SKM-1 (cell line): ENCODE measurements around the gene PWP2.
"Not testable (repeated sequence)": the region's sequence is repeated elsewhere in the genome, so short reads cannot be mapped to it uniquely, and the experiment has no call there.

ENCODE experiments used
- DNase-seq: peaks from one replicate; lab custom pipeline; 2025; ENCODE audit not compliant: unreplicated experiment; lab: John Stamatoyannopoulos, UW

The PWP2 gene

DNA sequence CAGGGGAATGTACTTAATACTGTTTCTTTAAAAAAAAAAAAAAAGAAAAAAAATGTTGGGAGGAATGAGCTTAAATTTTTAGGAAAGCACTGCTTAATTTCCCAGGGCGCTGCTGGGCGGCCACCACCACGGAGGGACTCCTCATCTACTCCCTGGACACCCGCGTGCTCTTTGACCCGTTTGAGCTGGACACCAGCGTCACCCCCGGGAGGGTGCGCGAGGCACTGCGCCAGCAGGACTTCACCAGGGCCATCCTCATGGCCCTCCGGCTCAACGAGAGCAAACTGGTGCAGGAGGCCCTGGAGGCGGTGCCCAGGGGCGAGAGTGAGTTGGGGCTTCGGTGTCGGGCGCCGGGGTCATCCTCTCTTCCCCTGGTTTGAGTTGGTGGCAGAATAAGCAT, 20.6 kb downstream of the PWP2 start:
- not testable (repeated sequence) for DNase-seq

DNA sequence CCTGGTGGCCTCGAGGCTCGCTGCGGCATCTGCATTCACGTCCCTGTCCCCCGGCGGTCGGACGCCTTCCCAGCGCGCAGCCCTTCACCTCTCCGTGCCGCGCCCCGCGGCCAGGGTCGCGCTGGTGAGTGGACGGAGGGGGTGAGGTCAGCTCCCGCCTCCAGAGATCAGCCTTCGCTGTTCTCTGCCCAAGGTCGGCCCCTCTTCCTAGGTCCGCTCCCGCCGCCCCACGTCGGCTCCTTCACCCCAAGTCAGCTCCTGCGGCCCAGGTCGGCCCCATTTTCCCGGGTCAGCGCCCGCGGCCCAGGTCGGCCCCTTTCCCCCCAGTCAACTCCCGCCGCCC, 26.5 kb downstream of the PWP2 start:
- DNase-seq = not testable (repeated sequence)

DNA sequence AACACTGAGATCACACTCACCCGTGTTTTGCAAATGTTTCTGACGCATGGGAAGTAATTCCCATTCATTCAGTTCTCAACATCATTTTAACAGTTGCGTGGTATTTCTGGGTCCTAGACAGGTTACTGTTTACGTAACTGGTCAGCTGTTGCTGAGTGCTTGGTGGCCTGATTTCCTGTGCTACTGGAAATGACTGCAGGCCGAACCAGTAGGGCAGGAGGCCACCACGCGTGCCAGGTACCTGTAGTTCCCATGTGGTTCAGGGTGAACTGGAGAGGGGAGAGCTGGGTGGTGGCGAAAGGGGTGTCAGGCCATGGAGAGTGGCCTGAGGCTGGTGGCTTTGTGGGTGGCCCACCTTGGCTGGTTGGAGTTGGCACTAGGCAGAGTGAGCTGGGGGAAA, 27.5 kb downstream of the PWP2 start:
- DNase-seq = not testable (repeated sequence)

DNA sequence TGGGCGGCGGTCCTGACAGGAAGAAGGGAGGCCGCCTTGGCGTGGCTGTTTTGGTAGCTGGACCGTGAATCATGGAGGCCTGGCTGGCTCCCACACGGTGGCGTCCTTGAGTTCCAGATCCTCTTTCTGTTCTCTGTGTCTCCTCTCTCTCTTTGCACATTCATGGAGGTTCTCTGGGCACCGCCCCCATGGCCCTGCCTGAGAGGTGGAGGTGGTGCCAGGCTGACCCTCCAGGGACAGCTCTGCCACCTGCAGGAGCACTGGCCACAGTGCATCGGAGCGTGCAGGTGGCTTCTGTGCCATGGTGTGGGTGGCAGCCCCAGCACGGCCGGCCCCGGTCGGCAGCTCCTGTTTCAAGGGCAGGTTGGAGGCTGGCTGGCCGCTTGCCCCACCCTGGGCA, 30.8 kb downstream of the PWP2 start:
- DNase-seq = not testable (repeated sequence)

DNA sequence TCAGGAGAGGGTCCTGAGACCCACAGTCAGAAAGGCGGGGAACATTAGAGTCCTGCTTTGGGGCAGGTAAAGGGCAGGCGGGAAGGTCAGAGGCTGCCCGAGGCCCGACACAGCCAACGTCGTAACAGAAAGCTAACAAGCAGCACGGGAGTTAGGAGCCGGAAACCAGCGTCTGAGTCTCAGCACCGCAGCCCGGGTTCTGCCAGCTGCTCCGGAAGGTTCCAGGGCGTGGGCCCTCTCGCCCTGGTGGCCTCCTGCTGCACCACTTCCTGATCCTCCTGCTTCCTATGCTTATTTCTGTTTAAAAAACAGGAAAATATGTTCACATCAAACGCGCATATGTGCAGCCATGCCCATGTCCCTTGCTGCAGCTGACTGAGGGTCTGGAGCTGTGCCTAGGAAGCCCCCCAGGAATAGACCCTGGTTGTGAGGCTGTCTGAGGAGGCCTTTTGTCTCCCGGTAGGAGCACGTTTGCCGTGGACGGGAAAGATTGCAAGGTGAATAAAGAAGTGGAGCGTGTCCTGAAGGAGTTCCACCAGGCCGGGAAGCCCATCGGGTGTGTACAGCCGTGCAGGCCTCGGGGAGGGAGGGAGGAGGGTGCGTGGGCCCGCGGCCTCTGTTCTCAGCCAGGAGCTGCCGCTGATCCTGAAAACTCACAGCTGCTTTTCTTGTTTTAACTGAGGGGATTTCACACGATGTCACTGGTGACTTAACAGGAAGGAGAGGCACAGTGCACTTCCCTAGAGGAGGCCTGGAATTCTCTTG, 32.8 kb downstream of the PWP2 start:
- not testable (repeated sequence) for DNase-seq

DNA sequence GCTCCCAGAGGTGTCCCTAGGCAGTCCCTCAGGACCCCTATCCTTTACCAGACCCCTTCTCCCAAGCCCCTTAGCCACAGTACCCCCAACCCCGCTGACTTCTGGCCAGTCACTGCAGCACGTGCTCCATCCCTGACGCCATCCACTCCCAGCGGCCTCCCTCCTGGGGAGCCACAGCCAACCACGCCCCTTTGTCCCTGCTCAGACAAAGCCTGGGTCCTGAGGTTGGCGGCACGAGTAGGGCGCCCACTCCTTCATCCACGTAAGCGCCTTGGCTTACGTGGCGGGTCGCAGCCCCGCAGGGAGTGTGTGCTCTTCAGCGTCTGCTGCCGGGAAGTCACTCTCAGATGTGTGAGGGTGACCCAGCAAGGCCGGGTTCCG, 33.3 kb downstream of the PWP2 start:
- DNase-seq = not testable (repeated sequence)

DNA sequence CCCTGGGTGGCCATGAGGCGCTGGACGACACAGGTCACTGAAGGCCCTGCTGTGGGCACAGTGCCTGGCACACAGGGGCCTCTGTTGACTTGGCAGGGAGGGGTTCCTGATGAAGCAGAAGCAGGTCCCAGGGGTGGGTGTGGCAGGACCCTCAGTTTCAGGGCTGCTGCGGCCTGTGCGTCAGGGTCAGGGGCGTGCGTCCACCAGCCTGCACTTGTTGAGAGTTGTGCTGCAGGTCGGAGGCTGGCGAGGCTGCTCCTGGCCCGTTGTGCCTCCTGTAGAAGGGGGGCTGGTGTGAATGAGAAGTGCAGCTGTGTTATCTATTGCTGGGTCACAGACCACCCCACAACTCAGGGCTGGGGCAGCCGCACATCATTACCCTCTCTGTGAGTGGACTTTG, 35.3 kb downstream of the PWP2 start:
- DNase-seq = not testable (repeated sequence)

DNA sequence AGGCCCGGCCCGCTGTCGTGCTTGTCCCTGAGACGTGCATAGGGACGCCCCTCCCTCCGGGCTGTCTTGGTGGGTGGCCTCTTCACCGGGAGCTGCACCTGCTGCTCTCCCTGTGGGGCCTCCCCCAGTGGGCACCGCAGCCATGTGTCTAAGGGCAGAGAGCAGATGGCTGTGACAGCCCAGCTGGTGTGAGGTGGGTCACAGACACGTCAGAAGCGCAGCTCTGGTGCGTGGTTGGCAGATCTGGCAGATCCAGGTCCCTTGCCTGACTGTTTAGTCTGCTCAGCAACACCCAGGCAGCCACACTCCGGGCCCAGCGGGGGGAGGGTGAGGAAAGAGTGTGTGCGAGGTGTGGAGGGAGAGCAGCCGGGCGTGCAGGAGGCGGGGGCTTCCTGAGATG, 36.2 kb downstream of the PWP2 start:
- not testable (repeated sequence) for DNase-seq

DNA sequence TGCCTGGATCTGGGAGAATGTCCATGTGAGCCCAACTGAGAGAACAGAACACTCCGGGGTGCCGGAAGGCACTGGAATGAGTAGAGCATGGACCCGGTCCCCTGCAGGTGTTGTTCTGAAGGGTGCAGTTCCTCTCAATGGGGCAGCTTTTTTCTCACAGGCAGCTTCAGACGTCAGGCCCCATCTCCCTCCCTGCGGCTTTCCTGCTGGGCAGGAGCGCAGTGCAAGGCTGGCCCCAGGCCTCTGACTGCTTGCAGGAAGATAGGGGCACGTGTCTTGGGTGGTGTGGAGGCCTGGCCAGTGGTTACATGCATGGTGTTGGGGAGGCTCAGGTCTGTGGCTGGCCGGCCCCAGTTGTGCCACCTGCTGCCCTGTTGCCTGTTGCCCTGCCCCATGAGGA, 36.8 kb downstream of the PWP2 start:
- not testable (repeated sequence) for DNase-seq

DNA sequence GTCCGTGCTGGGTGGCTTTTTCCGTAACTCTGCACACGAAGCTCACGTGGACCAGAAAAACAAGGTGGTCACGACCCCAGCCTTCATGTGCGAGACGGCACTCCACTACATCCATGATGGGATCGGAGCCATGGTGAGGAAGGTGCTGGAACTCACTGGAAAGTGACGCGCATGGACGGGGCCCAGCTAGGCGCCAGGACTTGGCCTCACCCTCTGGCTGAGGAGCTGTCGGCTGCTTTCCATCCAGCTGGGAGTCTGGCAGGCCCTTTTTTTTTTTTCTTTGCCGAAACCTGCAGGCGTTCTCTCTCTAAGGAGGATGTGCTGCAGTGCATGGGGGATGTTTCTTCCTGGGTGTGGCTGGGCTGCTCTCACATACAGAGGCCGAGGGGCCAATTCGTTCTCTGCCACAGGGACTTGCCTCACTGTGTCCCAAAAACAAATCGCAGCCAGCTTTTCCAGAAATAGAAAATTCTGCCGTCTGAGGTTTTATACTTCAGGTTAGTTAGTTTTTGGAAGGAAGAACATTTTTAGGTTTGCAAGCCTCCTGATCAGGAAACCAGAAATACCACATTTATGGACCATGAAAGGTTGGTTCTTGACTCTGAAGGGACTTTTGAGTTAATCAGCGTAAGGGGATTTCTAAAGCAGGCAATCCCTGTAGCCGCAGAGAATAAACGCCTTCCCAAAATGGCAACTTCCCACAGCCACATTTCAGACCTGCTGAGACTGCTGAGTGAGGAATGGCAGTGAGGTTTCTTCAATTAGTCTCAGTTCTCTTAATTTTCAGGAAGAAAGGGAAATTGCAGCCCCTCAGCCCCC, 37.8 kb downstream of the PWP2 start:
- not testable (repeated sequence) for DNase-seq

DNA sequence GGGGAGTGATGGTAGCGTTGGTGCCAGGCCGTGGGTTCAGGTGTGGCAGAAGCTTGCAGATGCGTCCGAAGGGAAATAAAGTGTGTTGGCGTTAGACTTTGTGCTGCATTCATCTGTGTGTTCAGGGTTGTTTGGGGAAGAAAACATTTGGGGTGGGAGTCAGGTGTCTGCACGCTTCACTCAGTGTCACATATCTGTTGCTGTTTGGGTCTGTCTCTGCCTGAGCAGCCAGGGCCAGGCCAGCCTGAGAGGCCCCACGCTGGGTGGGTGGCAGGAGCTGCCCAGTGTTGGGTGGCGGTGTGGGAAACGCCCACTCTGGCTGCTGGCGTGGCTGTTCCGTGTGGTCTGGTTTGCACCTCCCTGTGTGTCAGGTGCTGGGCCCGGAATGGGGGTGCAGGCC, 38.4 kb downstream of the PWP2 start:
- DNase-seq = not testable (repeated sequence)

DNA sequence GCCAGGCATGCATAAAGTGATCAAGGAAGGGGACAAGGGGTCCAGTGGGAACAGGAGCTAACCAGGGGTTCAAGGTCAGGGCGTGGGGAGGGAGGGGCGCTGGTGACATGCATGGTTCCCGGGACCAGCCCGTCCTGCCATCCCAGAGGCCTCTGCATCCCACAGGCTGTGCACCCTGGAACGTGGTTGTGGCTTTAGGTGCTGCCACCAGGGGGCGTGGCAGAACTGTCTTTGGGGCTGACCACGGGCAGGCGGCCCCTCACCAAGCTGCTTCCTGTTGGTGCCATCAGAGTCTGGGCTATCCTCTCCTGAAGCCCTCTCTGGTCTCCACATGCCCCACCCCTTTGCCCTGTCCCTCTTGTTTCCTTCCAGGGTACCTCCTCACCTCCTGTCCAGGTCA, 39.9 kb downstream of the PWP2 start:
- DNase-seq = not testable (repeated sequence)

DNA sequence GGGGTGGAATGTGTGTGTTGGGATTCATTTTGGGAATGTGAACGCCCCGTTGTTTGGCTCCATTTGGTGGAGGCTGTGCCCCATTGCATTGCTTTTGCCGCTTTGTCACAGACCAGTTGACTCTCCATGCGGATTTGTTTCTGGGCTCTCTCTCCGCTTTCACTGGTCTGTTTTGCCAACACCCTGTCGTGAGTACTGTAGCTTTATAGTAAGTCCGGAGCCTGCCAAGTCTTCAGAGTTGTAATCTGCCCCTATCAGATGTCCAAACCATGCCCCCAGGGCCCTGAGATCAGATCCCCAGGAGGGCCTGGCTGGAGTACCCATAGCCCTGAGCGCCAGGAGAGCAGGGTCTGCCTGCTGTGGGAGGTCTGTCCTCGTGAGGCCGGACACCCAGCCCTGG, 43.1 kb downstream of the PWP2 start:
- not testable (repeated sequence) for DNase-seq

DNA sequence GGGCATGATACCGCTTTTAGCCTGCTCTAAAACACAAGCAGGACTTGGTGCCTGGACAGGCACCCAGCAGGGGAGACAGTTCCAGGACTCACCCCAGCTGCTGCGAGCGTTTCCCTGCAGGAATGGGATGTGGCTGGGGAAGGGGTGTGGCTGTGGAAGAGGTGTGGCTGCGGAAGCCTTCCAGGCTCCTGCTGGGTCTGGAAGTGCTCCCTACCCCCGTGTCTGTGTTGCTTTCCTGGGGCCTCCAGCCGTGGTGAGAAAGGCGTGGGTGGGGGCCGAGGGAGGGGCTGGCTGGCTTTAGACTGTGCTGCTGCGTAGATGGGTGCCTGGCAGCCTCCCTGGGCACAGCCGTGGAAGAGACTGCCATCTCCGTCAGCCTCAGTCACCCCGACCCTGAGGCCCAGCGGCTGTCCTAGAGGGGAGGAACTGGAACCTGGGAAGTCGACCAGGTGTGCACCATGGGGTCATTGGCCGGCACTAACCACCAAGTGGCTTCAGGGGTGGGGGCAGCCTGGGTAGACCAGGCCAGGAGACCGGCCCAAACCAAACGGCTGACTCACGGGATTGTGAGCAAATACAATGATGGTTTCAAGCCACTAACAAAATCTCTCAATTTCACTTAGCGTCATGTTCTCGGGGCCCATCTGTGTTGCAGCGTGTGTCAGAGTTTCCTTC, 46.2 kb downstream of the PWP2 start:
- not testable (repeated sequence) for DNase-seq

DNA sequence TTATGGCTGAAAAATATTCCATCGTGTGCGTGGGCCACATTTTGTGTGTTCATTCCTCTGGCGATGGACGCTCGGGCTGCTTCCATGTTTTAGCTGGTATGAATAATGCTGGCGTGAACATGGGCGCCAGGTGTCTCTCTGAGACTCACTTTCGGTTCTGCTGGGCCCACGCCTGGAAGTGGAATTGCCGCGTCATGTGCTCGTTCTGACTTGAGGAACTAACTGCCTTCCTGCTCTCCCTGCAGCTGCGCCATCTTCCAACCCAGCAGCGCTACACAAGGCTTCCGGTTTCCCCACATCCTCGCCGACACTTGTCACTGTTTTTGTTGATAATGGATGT, 46.7 kb downstream of the PWP2 start:
- DNase-seq = not testable (repeated sequence)

DNA sequence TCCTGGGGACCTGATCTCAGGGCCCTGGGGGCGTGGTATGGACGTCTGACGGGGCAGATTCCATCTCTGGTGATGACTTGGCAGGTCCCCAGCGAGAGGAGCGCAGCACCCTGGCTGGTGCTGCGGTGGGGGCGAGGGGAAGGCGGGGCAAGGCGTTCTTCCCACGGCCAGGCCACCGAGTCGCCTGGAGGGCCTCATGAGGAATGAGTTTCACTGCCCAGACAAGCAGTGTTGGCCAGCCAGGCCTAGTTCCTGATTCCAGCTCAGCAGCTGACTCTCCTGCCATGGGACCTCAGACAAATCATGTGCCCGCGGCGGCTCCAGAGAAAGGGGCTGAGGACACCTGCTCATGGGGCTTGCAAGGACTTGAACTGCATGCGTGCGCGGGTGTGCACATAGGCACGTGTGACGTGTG, 47.6 kb downstream of the PWP2 start:
- not testable (repeated sequence) for DNase-seq

DNA sequence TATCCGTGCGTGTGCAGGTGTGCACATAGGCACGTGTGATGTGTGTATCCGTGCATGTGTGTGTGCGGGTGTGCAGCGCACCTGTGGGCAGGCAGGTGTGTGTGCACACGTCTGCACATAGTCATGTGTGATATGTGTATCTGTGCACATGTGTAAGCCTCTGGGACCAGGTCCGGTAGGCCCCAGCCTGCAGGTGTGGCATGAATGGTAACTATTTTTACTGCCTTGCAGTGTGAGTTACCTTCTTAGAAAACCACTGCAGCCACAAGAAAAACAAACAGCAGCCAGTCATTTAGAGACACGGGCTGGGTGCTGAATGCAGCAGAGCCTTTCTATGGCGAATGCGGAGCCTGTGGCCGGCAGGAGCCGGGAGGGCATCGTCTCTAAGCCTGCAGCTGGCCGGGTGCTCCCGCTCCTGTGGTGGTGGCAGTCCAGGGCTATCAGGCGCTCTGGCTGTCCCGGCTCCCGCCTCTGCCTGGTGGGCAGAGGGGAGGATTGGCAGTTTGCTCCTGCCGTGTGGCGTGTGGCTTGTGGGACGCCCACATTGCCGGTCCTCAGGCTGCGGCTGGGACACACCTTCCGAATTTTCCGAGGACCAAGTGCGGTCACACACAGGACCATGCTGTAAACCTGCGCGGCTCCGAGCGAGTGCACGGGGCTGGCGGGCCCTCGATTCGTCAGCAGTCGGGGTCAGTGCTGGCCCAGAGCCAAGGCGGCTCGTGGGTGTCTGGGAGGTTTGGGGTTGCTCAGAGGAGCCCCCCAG, 48.2 kb downstream of the PWP2 start:
- DNase-seq = not testable (repeated sequence)

DNA sequence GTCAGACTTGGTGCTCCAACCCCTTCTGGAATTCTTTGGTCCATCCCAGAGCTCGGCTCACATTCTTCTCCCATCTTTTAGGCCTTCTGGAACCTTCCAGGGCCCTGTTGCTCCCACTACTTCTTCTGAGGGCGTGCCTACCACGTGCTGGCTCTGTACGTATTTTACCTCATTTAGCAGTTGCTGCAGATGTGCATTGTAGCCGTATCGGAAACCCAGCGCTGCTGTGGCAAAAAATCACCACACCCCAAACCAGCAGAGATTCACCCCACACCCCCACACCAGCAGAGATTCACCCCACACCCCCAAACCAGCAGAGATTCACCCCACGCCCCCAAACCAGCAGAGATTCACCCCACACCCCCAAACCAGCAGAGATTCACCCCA, 48.8 kb downstream of the PWP2 start:
- not testable (repeated sequence) for DNase-seq

DNA sequence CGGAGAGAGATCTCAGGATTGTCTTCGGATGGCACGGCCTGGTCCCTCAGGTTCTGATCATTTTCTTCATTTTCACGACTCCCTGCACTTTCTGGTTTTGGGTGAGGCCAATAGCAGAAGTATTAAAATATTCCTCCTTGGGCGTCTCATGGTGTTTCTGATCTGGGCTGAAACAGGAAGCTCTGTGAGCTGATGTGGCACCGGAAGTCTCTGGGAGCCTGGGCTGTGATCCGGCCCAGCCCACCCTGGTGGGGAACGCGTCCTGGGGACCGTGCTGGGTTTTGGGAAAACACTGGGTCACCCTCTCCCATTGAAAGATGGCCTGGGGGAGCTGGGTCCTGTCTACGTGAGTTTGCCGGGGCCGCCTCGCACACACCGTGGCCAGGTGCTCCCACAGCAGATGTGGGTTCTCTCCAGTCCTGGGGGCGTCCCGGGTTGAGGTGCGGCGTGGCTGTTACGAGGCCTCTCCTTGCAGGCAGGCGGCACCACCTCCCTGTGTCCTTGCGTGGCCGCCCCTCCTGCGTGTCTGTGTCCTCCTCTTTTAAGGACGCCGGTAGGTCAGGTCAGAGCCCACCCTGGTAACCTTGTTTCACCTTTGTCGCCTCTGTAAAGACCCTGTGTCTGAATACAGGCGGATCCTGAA, 50.4 kb downstream of the PWP2 start:
- DNase-seq = not testable (repeated sequence)

DNA sequence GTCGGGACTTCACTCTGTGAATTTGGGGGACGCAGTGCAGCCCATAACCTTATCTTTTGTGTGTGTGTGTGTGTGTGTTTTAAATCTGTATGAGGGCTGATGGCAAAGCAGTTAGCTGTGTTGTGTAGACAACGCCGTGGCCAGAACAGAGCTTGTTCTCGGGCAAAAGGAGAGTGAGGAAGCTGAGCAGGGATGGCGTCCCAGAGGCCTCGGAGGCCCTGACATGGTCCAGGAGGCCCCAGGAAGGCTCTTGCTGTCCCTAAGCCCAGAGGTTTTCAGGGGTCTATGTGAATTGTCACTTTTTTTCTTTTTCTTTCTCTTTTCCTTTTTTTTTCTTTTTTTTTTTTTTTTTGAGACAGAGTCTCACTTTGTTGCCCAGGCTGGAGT, 50.9 kb downstream of the PWP2 start:
- DNase-seq = not testable (repeated sequence)
